GM18526 (cell line): ENCODE data around the gene MFSD6L.

ENCODE experiments used
- POLR2A ChIP-seq: IDR thresholded peaks from 3 replicates; pipeline ENCODE4 v1.6.1; 2011; ENCODE audit not compliant: insufficient read length; ENCODE audit errors: extremely low read depth

The MFSD6L gene

DNA sequence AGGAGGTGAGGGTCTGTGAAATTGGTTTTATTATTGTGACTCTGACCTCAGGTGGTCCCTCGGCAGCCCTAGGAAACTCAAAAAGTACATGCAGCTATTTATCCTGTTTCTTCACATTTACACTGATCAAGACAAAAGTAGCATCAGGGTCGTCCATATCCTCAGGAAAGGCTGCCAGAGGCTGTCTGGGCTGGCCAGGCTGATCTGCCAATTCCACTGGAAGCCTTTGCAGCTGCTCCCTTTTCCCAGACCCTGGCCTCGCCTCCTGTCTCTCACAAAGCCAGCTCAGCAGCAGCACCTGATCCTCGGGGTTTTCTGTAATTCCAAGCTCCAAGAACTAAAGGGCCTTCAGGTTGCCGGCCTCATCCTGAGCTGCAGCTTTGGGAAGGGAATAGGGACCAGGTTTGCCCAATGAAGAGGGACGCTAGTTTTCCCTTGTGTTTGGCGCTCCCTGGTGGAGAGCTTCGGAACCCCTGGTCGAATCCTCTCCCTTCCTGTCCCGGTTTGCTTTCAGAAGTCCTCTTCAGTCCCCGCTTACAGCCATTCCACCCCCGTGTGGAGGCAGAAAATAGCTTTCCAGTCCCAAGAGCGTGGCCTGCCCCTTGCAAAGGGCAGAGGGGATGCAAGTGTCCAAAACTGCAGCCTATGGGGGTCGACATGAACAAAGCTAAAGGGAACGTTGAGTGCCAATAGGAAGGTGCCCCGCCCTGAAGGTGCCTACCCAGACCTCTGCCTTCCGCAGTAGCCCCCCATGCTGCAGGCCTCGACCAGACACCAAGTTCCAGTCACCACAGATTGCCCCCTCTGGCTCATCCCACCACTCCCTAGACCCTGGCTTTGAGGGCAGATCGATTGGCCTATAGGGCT lies 13.4 kb downstream of the MFSD6L start:
- TF ChIP-seq POLR2A, result no peak

DNA sequence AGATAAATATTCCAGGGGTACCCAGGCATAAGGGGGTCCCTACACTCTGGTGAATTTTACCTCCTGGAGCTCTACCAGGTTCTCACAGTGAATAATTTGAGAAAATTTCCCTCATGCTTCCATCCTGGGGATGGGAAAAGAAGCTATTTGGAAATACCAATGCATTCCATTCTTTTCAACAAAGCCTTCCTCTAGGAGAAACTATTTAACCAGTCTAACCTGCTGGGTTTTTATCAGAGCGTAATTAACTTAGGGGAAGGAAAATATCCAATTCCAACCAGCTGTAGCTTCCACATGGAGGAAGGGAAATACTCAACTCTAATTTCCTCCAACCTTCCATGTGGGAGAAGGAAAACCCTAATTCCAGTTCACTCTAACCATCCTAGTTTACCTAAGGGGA lies 17.0 kb downstream of the MFSD6L start:
- no peak for TF ChIP-seq POLR2A

- TF ChIP-seq POLR2A, result no peak
These were observed 17.4 kb downstream of the MFSD6L start for GRCh38 chr17:8781776-8782175.

DNA sequence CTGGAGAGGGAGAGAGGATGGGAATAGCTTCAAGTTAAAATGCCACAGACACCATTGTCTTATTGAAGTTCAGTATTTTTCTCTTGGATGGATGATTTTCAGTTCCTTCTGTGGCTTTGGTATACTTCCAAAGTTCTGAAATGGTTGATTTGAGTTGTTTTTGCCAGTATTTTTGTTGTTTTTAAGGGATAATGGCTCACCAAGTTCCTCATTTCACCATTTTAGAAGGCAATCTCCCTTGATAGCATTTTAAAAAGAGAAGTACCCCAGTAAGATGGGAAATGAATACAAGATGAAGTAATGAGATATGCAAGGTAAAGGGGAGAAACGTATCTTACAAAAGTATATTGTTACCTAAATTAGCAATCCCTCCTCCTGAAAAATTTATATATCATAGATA lies 22.3 kb downstream of the MFSD6L start:
- TF ChIP-seq POLR2A, result no peak

- TF ChIP-seq POLR2A, result no peak
These were observed 22.9 kb downstream of the MFSD6L start for GRCh38 chr17:8776248-8776647.

- TF ChIP-seq POLR2A, result no peak
These were observed 32.4 kb downstream of the MFSD6L start for GRCh38 chr17:8766731-8767130.

GRCh38 chr17:8762012-8762411 lies 37.2 kb downstream of the MFSD6L start:
- TF ChIP-seq POLR2A, result no peak

DNA sequence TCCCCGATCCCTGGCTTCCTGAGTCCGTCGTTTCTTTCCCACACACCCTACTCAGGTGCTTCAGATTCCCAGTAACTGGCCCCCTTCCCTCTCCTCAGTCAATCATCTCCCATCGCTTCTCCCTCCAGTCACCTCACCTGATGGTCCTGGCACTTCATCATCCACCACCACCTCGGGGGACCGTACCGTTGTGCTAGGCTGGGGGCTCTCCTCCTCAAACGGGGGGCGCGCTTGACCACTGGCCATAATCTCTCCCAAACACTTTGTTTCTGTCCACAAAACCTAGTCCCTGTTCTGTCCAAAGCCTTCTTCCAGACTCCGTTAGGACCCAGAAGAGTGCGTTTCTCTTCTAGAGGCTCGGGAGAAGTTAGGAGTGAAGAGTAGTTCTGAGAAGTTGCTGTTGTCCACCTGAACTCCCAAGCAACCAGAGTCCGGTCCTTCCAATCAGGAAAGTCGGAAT lies 41.0 kb downstream of the MFSD6L start, which contains the start of gene SPDYE4:
SPDYE4 (minus strand) TSS at position 410 of the 460 bp plus-strand sequence; CDS start at position 246, 164 bp downstream.
- TF ChIP-seq POLR2A, result no peak

DNA sequence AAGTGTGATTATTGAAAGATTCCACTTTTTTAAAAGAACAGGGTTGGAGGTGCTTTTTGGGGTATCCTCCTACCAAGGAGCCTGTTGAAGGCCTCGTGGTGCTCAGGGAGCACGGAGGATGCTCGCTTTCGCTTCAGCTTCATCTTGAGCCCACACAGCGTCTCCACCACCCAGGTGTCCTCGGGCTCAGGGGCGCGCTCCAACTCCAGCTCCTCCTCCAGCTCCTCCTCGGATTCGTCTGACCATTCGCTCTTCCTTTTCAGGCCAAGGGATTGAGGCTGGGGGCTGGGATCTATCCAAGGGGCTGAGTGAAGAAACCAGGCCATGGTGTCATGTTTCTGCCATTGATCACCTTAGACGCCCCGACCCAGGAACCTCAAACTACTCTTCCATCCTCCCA lies 42.0 kb downstream of the MFSD6L start:
- TF ChIP-seq POLR2A, result no peak

GRCh38 chr17:8755590-8756255 lies 43.4 kb downstream of the MFSD6L start:
- no peak for TF ChIP-seq POLR2A

GRCh38 chr17:8754890-8755289 lies 44.3 kb downstream of the MFSD6L start:
- no peak for TF ChIP-seq POLR2A

DNA sequence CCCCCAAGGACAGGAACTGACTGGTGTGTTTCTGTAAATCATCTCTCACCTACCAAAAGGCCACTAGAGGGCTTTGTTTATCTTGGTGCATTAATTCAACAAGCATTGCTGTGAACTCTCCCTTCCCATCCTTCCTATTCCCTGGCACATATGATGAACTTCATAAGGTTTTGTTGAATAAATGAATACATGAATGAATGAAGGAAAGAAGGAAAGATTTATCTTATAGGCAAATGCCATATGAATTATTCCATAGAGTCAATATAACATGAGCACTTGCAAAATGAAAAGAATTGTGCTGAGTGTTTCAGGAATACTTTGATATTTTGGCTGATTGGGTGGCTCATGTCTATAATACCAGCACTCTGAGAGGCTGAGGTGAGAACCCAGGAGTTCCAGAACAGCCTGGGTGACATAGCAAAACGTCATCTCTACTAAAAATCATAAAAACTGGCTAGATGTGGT lies 45.2 kb downstream of the MFSD6L start:
- TF ChIP-seq POLR2A, result no peak

DNA sequence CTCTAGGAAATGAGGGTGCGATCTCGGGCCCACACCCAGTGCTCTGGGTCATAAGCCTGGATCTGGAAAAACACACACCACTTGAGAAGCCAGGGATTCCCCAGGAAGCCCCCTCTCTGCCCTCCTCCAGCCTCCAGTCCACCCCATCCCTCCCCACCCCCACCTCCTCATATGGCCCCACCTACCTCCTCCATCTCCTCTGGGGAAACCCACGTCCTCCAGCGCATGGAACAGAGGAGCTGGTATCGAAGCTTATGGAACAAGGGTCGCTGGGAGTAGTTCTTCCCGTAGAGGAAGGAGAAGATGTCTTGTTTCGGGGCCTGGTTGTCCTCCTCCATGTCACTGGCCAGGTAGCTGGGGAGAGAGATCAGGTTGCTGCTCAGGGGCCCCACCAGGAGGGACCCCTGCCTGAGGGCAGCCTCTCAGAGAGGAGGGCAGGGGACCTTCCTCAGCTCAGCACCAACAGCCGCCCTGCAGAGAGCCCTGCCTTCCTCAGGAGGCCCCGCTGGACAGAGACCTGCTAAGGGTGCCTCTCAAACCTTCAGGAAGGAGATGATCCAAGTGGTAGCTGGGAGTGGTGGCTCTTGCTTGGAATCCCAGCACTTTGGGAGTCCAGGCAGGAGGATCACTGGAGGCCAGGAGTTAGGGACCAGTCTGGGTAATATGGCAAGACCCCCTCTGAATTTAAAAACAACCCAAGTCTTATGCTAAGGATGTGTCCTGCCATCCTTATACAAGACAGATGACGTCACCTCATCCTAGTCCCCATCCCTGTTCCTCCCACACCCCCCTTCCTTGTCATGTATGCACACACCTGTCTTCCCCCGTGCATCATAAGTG lies 45.8 kb downstream of the MFSD6L start:
- no peak for TF ChIP-seq POLR2A

DNA sequence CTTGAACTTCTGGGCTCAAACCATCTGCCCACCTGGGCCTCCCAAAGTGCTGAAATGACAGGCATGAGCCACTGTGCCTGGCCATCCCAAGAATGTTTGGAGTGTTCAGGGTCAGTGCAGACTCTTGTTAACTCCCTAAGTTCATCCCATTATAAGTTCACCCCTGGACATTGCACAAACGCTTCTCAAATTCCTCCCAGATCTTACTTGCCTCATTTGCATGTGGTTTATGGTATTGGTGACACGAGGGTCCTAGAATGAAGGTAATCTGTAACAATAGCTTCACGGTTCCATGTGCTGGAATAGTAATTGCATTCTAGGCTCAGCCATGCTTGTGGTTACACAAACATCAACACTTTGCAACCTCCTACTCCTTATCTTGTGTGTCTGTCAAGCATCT lies 49.5 kb downstream of the MFSD6L start:
- no peak for TF ChIP-seq POLR2A

GRCh38 chr17:8747742-8748141 lies 51.4 kb downstream of the MFSD6L start:
- no peak for TF ChIP-seq POLR2A
